CD4-positive, alpha-beta T cell treated with Interleukin-2 at 100 ng/mL for 4 hours (primary cell): Measurements from ENCODE around the gene CAND2.

ENCODE experiments used
- DNase-seq: peaks from one replicate; pipeline ENCODE4 v3.0.0-alpha.2; 2020; ENCODE audit warnings: low spot score

The CAND2 gene

DNA sequence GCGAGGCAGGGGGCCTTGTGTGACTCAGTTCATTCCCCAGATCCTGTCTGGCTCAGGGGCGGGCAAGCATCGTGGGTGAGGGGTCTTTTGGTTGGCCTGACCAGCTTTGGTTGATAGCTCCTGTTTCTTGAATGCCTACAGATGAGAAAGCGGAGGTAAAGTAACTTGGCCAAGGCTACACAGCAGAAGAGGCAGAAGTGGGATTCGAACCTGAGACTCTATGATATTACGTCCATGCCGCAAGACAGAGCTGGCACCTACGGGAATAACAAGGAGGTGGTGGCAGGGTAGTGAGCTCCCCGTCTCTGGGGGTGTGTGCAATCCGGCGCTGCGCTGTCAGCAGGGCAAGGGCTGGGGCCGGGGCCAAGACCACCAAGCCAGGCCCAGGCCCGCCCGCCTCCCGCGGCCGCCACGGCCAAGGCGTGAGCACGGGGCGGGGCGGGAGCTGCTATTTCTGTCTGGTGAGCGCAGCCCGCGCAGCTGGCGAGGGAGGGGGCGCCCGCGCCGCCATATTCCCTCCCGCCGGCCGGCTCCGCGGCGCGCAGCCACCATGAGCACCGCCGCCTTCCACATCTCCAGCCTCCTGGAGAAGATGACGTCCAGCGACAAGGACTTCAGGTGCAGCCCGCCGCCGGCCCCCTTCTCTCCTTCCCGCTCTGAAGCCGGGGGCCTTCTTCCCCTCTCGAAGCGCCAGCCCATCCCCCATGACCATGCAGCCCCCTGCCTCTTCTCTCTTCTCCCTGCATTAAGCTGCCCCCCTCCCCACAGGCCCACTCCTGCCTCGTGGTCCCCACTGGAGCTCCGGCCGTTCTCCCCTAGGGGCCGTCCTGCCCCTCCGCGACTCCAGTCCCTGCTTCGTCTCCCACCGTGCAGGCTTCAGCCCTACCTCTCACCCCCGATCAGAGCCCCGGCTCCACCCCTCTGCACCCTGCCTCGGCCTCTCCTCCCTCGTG is at the start of gene CAND2:
TSS of gene CAND2 (plus strand) at position 510 of the 953 bp plus-strand sequence. CDS start at position 551, 41 bp downstream.
- no peak for DNase-seq

DNA sequence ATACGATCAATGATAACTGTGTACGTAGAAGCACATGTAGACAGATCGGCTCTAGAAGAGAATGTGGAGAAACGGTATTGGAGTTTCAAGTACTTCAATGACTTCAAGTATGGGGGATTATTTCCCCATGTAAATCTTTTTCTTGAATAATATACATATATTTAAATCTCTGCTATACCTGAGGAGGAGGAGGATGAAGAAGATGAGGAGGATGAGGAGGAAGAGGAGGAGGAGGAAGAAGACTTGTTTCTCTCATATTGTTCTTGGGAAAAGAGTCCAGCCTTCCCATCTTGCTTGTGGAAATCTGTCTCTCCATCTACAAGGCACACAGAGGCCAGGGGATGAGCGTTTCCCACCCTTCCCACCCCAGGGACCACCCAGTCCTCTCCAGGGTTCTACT is 48.0 kb upstream of the CAND2 start:
- no peak for DNase-seq

- DNase-seq: no peak
These were observed 46.3 kb upstream of the CAND2 start for GRCh38 chr3:12750223-12750622.

GRCh38 chr3:12750658-12751071 is 45.8 kb upstream of the CAND2 start:
- DNase-seq: peak; percentile 7

DNA sequence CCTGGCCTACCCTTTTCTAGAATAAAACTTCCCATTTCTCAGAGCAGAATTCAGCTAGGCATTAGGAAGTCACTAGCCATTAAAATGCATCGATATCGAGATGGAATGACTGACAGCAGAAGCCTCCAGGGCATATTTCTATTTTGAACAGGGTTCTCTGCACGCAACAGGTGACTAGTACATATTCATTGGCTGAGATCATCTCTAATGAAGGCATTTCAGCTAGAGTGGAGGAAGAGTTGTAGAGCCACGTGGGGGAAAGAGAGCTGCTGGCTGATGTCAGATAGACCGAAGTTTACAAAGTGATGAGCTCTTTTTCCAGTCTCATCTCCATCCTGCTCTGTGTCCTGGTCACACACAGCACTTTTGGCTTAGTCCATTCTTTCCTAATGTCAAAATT is 44.9 kb upstream of the CAND2 start:
- DNase-seq: no peak

GRCh38 chr3:12752102-12752501 is 44.4 kb upstream of the CAND2 start:
- no peak for DNase-seq

DNA sequence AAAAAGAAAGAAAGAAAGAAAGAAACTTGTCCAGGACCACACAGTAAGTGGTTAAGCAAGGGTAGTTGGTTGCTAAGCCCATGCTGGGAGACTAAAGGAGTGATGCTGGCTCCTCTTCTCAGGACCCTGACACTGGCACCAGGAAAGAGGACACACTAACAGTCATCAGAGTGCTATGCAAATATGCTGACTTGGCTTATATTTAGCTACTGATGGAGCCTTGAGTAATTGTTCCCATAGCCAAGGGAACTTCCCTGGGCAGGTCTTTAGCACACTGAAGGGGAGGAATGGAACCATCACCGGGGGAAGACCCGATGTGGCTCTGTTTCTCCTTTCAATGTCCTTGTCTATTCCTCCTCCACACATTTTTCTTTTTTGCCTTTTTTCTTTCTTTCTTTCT is 43.7 kb upstream of the CAND2 start:
- DNase-seq: no peak

- DNase-seq: no peak
These were observed 43.0 kb upstream of the CAND2 start for GRCh38 chr3:12753275-12754028.

GRCh38 chr3:12754313-12754712 is 42.2 kb upstream of the CAND2 start:
- DNase-seq: no peak

GRCh38 chr3:12755754-12756153 is 40.7 kb upstream of the CAND2 start:
- no peak for DNase-seq

DNA sequence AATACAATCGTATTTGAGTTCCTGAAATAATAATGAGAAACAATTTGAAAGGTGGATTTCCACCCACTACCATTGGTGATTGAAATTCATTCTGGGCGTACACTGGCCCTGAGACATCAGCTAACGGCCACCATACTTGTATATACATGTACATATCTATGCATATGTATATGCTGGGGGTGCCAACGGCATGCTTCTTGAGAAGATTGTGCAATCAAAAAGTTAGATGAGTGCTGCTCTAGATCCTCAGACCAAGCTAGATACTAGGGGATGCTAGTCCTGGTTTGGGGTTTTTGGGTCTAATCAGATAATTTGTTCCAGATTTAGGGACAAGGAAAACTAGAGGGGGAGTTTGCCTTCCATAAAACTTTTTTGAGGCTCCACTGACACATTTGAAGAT is 40.3 kb upstream of the CAND2 start:
- DNase-seq: no peak

GRCh38 chr3:12756635-12757034 is 39.8 kb upstream of the CAND2 start:
- DNase-seq: no peak

- DNase-seq: no peak
These were observed 38.3 kb upstream of the CAND2 start for GRCh38 chr3:12758025-12758781.

DNA sequence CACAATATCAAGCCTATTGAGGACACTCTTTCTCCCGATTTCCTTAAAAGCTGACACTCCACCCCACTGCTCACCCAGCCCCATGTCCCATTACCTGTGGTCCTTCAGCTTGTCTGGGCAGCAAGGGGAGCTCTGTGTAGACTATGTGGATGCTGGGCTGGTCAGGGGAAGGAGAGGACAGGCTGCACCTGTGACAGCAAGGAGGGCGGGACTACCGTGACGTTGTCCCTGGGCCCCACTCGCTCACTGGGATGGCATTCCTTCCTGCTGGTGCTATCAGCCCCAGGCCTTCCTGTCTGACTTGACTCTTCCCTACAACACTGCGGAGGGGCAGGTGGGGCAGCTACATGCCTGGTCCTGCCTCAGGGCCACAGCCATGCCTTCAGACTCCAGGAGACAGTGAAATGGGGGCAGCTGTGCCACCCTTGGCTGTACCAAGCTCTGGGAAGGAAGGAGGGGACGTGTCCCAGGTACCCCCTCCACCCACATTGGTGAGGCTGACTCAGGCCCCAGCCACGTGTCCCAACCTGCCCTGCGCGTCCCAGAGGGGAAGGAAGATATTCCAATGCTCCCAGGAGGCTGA is 37.3 kb upstream of the CAND2 start, which contains the start of gene TMEM40:
TSS of gene TMEM40 (minus strand) at position 163 of the 583 bp plus-strand sequence. CDS start 9,427 bp downstream, outside the sequence.
- DNase-seq: no peak

DNA sequence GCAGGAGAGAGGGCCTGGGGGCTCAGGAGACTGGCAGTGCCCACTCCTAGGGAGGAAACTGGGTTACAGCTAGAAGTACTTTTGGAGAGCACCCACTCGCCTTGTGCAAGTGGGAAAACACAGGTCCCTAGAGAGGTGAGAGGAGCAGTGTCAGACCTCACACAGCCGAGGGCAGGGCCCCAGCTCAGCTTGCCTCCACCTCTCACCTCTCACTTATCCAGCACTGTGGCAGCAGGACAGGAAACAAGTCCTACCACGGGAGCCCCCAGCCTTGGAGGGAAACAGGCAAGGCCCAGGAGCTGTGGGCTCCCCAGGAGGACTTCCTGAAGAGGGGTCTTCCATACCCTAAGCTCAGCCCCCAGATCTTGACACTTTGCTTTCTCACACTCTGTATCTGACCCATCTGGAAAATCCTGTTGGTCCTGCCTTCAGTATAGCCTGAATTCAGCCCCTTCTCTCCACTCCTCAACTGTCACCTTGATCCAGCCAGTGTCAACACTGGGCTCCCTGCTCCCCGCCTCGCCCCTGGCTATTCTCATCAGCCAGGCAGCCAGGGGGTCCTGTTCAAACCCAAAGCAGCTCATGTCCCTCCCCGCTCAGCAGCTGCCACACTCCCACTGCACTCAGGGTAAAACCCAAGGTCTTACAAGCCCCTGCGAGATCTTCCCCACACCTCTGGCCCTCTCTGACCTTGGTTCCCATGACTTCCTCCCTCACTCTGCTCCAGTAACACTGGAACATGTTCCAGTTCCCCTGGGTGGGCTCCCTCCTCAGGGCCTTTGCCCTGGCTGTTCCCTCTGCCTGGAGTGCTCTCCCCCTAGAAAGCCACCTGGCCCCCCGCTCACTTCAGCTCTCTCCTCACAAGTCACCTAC is 36.6 kb upstream of the CAND2 start:
- no peak for DNase-seq

DNA sequence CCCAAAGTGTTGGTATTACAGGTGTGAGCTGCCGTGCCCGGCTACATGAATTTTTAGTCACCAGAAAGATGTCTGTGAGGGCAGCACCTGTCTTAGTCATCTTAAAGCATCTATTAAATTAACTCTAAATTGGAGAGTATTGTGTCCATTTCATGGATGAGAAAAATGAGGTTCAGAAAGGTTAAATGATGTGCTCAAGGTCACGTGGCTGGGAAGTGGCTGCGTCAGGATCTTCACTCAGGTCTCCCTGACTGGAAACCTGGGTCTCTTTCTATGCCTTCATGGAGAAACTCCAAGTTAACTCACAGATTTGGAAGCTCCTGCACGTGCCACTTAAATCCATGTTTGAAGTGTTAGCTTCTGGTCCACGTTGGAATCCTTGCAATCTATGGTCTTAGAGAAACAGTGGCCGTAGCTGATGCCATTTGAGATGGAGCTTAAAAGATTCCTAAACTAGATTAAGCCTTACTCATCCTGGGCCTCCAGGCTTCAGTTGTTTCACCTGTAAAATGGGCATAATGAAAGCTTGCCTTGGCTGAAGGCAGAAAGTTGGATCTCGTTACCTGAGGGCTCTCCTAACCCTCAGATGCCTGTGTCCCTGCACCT is 32.2 kb upstream of the CAND2 start:
- no peak for DNase-seq

GRCh38 chr3:12766541-12766940 is 29.9 kb upstream of the CAND2 start:
- DNase-seq: no peak

- DNase-seq: no peak
These were observed 27.6 kb upstream of the CAND2 start for GRCh38 chr3:12768579-12769527.

DNA sequence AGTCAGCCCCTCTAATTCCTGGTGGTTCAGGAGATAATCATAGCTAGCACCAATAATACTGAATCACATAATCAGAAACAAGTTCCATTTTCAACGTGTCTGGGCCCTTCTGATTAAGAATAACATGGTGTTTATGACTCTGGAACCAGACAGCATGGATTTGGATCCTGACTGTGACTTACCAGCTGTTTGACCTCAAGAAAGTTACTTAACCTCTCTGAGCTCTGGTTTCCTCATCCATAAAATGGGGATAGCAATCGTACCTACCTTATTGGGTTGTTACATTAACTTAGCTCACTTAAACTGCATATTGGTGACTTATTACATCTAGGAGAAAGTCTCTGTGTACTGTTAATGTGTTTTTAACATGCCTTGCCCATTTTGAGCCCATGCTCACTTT is 26.7 kb upstream of the CAND2 start:
- no peak for DNase-seq
